K562 (cell line): Measurements from ENCODE around the gene MYO1A. TPM values are rescaled to one million over a fixed set of nuclear protein-coding genes. Genes with fewer than 3 reads are reported as not detected.
A peak's percentile ranks its signal among the peaks of the same experiment; 100 is the strongest.

Experiments used
- CREB1 ChIP-seq, 2 experiments: sonication (generic) in 1 of 2; formaldehyde crosslinking in 1 of 2; IDR thresholded peaks; 2 replicates each; pipeline versions ENCODE4 v1.6.1 to v1.8.0; 2012 to 2022; ENCODE audit warnings: inconsistent platforms in 1 of 2, mild to moderate bottlenecking in 1 of 2, missing genetic modification reagents in 1 of 2, moderate library complexity in 1 of 2
- GABPB2 ChIP-seq: fragments of 250-450 bp; sonication (Bioruptor Pico); conservative IDR thresholded peaks from 2 replicates; pipeline ENCODE4 v1.5.1; 2021; ENCODE audit warnings: mild to moderate bottlenecking
- KDM4B ChIP-seq, 2 experiments: fragments of 450-650 bp in 1 of 2; sonication (generic) in 1 of 2; IDR thresholded peaks; 2 replicates each; pipeline ENCODE4 v1.6.1; 2016 to 2017; ENCODE audit warnings: borderline replicate concordance in 2 of 2, antibody characterized with exemption in 1 of 2, low read depth in 1 of 2, mild to moderate bottlenecking in 1 of 2
- POLR2G ChIP-seq: fragments of 200-400 bp; formaldehyde crosslinking; IDR thresholded peaks from 2 replicates; pipeline ENCODE4 v1.6.1; 2017; ENCODE audit warnings: low read depth, mild to moderate bottlenecking, antibody characterized with exemption, low read length, moderate library complexity
- RREB1 ChIP-seq: fragments of 250-450 bp; sonication (Bioruptor Pico); IDR thresholded peaks from 2 replicates; pipeline ENCODE4 v1.4.0; 2020
- polyA plus RNA-seq, 8 experiments: library from polyadenylated mRNA; depleted of rRNA in 4 of 8; stranded (reverse) in 5 of 8; unstranded in 3 of 8; fragments of >200 nt; fragmentation: Nextera tagmentation in 2 of 8; fragmentation: Illumina TruSeq in 1 of 8; extraction: Ambion mirVana in 2 of 8; extraction: Trizol in 1 of 8; gene quantifications; 2 replicates each; pipeline versions ENCODE4 v1.2.1 to v1.2.3, GENCODE V29; 2011 to 2014; ENCODE audit warnings: inconsistent platforms in 1 of 8, missing spikeins in 1 of 8
- total RNA-seq, 7 experiments: library from RNA; depleted of rRNA in 6 of 7; stranded (reverse); fragments of >200 nt in 6 of 7; fragmentation: Illumina TruSeq in 2 of 7; extraction: Trizol in 2 of 7; gene quantifications; 2 replicates each; pipeline versions ENCODE4 v1.2.1 to v1.2.3, GENCODE V29; 2011 to 2021; ENCODE audit warnings: low replicate concordance in 1 of 7

Gene MYO1A
- total and polyA plus RNA-seq, 9 of the 15 experiments (the other 6 are each of a cell fraction or from before 2014, with no cell fraction given): 0.03 to 0.29 (median 0.14) TPM; not detected in 2

- TF ChIP-seq RREB1 (CRISPR knock-in tag) (0 out of 2 replicates have a peak, but pooled peaks have one; percentile 24), GABPB2 (no peak), POLR2G (peak; percentile 85), KDM4B (IDR thresholded peaks at IDR 0.05; ENCODE audit: borderline replicate concordance in 2 of 2, low read depth in 1 of 2) (0 out of 4 replicates have a peak, but pooled peaks of 1 of the 2 experiments have one; percentile 16), CREB1 (IDR thresholded peaks at IDR 0.05) (peak; percentile 58), CREB1 (CRISPR knock-in tag; IDR thresholded peaks at IDR 0.05) (no peak; the same call in 1 of the 2 replicates)
These were observed 37.2 kb upstream of the MYO1A start (continued) for GRCh38 chr12:57087010-57087690.
